Measurements from ENCODE around the gene GAS6.
A peak's percentile ranks its signal among the peaks of the same experiment; 100 is the strongest.

Gene GAS6

GRCh38 chr13:113860051-113860664, 3.7 kb downstream of the GAS6 start:
- H3K4me3 ChIP-seq (ENCODE audit: low read depth, low read length), result no peak overlapping the region
- DNase-seq (ENCODE audit: low read depth), result no peak

GRCh38 chr13:113859311-113860050, 4.4 kb downstream of the GAS6 start:
- H3K4me3 ChIP-seq (ENCODE audit: low read depth, low read length), result no peak overlapping the region
- no peak for TF ChIP-seq CTCF (conservative IDR thresholded peaks at IDR 0.05; ENCODE audit: low read depth, low read length)
- no peak for DNase-seq (ENCODE audit: low read depth)

More at GRCh38 chr13:113860051-113860664, 3.7 kb downstream of the GAS6 start:
- TF ChIP-seq CTCF (conservative IDR thresholded peaks at IDR 0.05; ENCODE audit: low read depth, low read length), result no peak

GRCh38 chr13:113857531-113858195, 6.2 kb downstream of the GAS6 start:
- DNase-seq (ENCODE audit: low read depth), result no peak
- TF ChIP-seq CTCF (conservative IDR thresholded peaks at IDR 0.05; ENCODE audit: low read depth, low read length), result no peak
- no peak overlapping the region for H3K4me3 ChIP-seq (ENCODE audit: low read depth, low read length)

- no peak for TF ChIP-seq CTCF (conservative IDR thresholded peaks at IDR 0.05; ENCODE audit: low read depth, low read length)
- DNase-seq (ENCODE audit: low read depth), result peak; percentile 57
- H3K4me3 ChIP-seq (ENCODE audit: low read depth, low read length), result no peak overlapping the region
Measured at GRCh38 chr13:113856716-113857065, 7.2 kb downstream of the GAS6 start.

- DNase-seq (ENCODE audit: low read depth), result no peak
- TF ChIP-seq CTCF (conservative IDR thresholded peaks at IDR 0.05; ENCODE audit: low read depth, low read length), result no peak
- no peak overlapping the region for H3K4me3 ChIP-seq (ENCODE audit: low read depth, low read length)
Measured at GRCh38 chr13:113855931-113856715, 7.8 kb downstream of the GAS6 start.

- TF ChIP-seq CTCF (conservative IDR thresholded peaks at IDR 0.05; ENCODE audit: low read depth, low read length), result no peak
- no peak for DNase-seq (ENCODE audit: low read depth)
- no peak overlapping the region for H3K4me3 ChIP-seq (ENCODE audit: low read depth, low read length)
Measured at GRCh38 chr13:113855012-113855921, 8.6 kb downstream of the GAS6 start.

Measured in choroid plexus epithelial cell (primary cell).